ENCODE data around the gene GDI1.

DNA sequence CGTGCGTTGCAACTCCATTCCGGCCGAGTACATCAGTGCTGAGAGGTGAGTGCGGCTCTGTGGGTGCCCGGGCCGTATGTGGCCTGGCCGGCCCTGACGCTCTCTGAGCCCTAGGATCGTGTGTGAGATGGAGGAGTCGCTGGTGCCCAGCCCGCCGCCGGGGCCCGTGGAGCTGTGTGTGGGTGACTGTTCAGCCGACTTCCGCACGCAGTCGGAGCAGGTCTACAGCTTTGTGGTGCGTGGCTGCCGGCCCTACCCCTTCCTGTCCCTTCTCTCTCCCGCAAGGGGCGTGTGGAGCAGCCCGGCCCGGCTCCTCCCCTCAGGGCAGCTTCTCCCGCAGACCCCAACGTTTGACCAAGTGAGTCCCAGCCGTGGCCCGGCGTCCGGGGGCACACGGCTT lies 29.1 kb downstream of the GDI1 start:
- TF ChIP-seq CTCF (IDR thresholded peaks at IDR 0.05) (no peak), POLR2A (IDR thresholded peaks at IDR 0.05) (no peak)

Data from Peyer's patch (tissue), 4 donors.